ENCODE measurements around the gene RBP7. TPM values are rescaled to one million over a fixed set of nuclear protein-coding genes. Genes with fewer than 3 reads are reported as not detected.
"Not testable (repeated sequence)": the region's sequence is repeated elsewhere in the genome, so short reads cannot be mapped to it uniquely, and the experiment has no call there.

The RBP7 gene
- total RNA-seq, 1 donor from 2014 or later = 0.92 TPM

DNA sequence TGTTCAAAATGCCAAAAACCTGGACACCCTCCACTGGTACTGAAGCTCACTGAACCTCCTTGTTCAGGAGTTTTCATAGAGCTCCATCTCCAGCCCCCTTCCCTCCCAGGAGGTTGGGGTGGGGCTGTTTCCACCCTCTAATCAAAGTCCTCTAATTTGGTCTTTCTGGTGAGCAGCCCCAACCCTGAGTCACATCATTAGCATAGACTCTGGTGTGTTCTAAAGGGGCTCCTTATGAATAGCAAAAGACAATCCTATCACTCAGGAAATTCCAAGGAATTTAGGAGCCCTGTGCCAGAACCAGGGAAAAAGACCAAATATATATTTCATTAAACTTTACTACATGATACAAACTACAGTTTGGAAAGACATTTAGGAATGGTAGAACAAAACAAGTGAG lies 22.5 kb downstream of the RBP7 start:
- Mint-ChIP-seq H3K27ac (ENCODE audit: unreplicated experiment) (no peak overlapping the region), H3K27me3 (ENCODE audit: unreplicated experiment) (no peaks in the 10 kb centered on the region), H3K9me3 (ENCODE audit: unreplicated experiment) (no peaks in the 10 kb centered on the region), H3K4me1 (ENCODE audit: unreplicated experiment) (no peaks in the 10 kb centered on the region), H3K36me3 (ENCODE audit: low read depth, unreplicated experiment) (no peaks in the 10 kb centered on the region), H3K4me3 (ENCODE audit: unreplicated experiment) (no peak overlapping the region)
- TF ChIP-seq CTCF (IDR thresholded peaks at IDR 0.05; ENCODE audit: unreplicated experiment) = no peak
- no peak for DNase-seq (ENCODE audit: low spot score)

DNA sequence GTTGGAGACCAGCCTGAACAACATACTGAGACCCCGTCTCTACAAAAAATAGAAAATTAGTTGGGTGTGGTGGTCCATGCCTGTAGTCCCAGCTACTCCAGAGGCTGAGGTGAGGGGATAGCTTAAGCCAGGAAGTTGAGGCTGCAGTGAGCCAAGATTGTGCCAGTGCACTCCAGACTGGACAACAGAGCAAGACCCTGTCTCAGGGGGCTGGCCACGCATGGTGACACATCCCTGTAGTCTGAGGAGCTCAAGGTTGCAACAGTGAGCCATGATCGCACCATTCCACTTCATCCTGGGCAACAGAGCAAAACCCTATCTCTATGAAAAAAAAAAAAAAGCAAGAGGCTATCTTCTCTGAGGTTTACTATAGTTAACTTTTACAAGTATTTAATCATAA lies 23.1 kb downstream of the RBP7 start:
- H3K27ac Mint-ChIP-seq (ENCODE audit: unreplicated experiment) = no peak overlapping the region
- H3K27me3 Mint-ChIP-seq (ENCODE audit: unreplicated experiment) = no peaks in the 10 kb centered on the region
- H3K9me3 Mint-ChIP-seq (ENCODE audit: unreplicated experiment) = no peaks in the 10 kb centered on the region
- H3K4me1 Mint-ChIP-seq (ENCODE audit: unreplicated experiment) = no peaks in the 10 kb centered on the region
- H3K4me3 Mint-ChIP-seq (ENCODE audit: unreplicated experiment) = no peak overlapping the region
- DNase-seq (ENCODE audit: low spot score) = no peak
- H3K36me3 Mint-ChIP-seq (ENCODE audit: low read depth, unreplicated experiment) = no peaks in the 10 kb centered on the region
- TF ChIP-seq CTCF (IDR thresholded peaks at IDR 0.05; ENCODE audit: unreplicated experiment) = no peak

- DNase-seq (ENCODE audit: low spot score); H3K4me1 Mint-ChIP-seq (ENCODE audit: unreplicated experiment); H3K4me3 Mint-ChIP-seq (ENCODE audit: unreplicated experiment); H3K9me3 Mint-ChIP-seq (ENCODE audit: unreplicated experiment); H3K27me3 Mint-ChIP-seq (ENCODE audit: unreplicated experiment); H3K36me3 Mint-ChIP-seq (ENCODE audit: low read depth, unreplicated experiment); H3K27ac Mint-ChIP-seq (ENCODE audit: unreplicated experiment): not testable (repeated sequence)
These were observed 23.6 kb downstream of the RBP7 start for GRCh38 chr1:10020678-10021077.

DNA sequence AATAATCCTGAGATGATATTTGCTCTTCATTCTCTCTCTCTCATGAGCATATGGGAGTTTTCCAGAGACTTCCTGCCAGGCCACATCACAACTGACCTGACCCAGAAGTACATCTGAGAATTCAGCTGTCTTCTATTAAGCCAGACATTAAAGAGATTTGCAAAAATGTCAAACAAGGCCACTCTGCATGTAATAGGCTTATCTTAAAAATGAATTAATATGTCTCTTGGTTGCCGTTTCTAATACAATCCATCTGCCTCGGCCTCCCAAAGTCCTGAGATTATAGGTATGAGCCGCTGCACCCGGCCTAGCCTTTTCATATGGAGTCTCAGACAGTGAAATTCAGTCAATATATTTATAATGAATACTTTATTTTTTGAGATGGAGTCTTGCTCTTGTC lies 25.0 kb downstream of the RBP7 start:
- H3K4me3 Mint-ChIP-seq (ENCODE audit: unreplicated experiment); DNase-seq (ENCODE audit: low spot score); H3K4me1 Mint-ChIP-seq (ENCODE audit: unreplicated experiment); H3K27me3 Mint-ChIP-seq (ENCODE audit: unreplicated experiment); H3K27ac Mint-ChIP-seq (ENCODE audit: unreplicated experiment); H3K9me3 Mint-ChIP-seq (ENCODE audit: unreplicated experiment); H3K36me3 Mint-ChIP-seq (ENCODE audit: low read depth, unreplicated experiment): not testable (repeated sequence)

DNA sequence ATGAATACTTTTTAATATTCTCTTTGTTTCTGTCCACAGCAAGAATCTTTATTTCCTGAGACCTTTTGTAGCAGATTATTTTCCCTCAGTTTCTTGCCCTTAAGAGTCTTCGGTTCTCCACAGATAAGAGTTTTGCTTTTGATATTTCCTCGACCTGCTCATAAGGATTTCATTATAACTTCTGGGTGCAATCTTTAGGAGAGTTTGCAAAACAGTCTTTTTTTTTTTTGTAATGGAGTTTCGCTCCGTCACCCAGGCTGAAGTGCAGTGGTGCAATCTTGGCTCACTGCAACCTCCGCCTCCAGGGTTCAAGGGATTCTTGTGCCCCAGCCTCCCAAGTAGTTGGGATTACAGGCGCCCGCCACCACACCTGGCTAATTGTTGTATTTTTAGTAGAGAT lies 25.6 kb downstream of the RBP7 start:
- no peaks in the 10 kb centered on the region for H3K27me3 Mint-ChIP-seq (ENCODE audit: unreplicated experiment)
- no peak overlapping the region for H3K4me3 Mint-ChIP-seq (ENCODE audit: unreplicated experiment)
- no peaks in the 10 kb centered on the region for H3K4me1 Mint-ChIP-seq (ENCODE audit: unreplicated experiment)
- H3K9me3 Mint-ChIP-seq (ENCODE audit: unreplicated experiment) = no peaks in the 10 kb centered on the region
- TF ChIP-seq CTCF (IDR thresholded peaks at IDR 0.05; ENCODE audit: unreplicated experiment) = no peak
- H3K27ac Mint-ChIP-seq (ENCODE audit: unreplicated experiment) = no peak overlapping the region
- DNase-seq (ENCODE audit: low spot score) = no peak
- no peaks in the 10 kb centered on the region for H3K36me3 Mint-ChIP-seq (ENCODE audit: low read depth, unreplicated experiment)

- no peak overlapping the region for H3K4me3 Mint-ChIP-seq (ENCODE audit: unreplicated experiment)
- DNase-seq (ENCODE audit: low spot score) = no peak
- H3K4me1 Mint-ChIP-seq (ENCODE audit: unreplicated experiment) = no peaks in the 10 kb centered on the region
- H3K9me3 Mint-ChIP-seq (ENCODE audit: unreplicated experiment) = no peaks in the 10 kb centered on the region
- TF ChIP-seq CTCF (IDR thresholded peaks at IDR 0.05; ENCODE audit: unreplicated experiment) = no peak
- no peak overlapping the region for H3K27ac Mint-ChIP-seq (ENCODE audit: unreplicated experiment)
- no peaks in the 10 kb centered on the region for H3K36me3 Mint-ChIP-seq (ENCODE audit: low read depth, unreplicated experiment)
- no peaks in the 10 kb centered on the region for H3K27me3 Mint-ChIP-seq (ENCODE audit: unreplicated experiment)
These were observed 28.3 kb downstream of the RBP7 start for GRCh38 chr1:10025354-10025753.

Measured in endothelial cell (in vitro differentiated cells).